K562 (cell line): Measurements from ENCODE around the gene BORCS8. TPM values are rescaled to one million over a fixed set of nuclear protein-coding genes. Genes with fewer than 3 reads are reported as not detected.

Source experiments
- ATAC-seq: fragments of 200-7000 bp; cut with Tn5 transposase; 3 replicates; pipeline ENCODE4 v1.9.1; 2020; ENCODE audit warnings: moderate library complexity
- BruUV-seq: library from RNA; stranded (reverse); fragments of 400-500 nt; replicated peaks from 2 replicates; lab custom pipeline; 2021; lab: Mats Ljungman, UMichigan
- CTCF ChIA-PET: fragments of 300-600 bp; formaldehyde crosslinking; extraction: SDS; loops from one replicate; lab custom pipeline; 2021; ENCODE audit warnings: low intra/inter-chr PET ratio; lab: Yijun Ruan, JAX
- POLR2A ChIA-PET: fragments of 300-600, 350-650 bp; sonication (Branson Sonifier 250); formaldehyde crosslinking; extraction: SDS; loops from one replicate; lab custom pipeline; 2021; ENCODE audit warnings: antibody characterized with exemption, inconsistent platforms; lab: Yijun Ruan, JAX
- DNase-seq, 4 experiments: peaks; one replicate each; pipeline versions ENCODE4 v3.0.0 to v3.0.0-alpha.2; 2011 to 2018; ENCODE audit warnings: low spot score in 3 of 4, mixed read lengths in 3 of 4; ENCODE audit errors: extremely low read depth in 1 of 4
- FAIRE-seq: peaks from 2 replicates; lab custom pipeline; 2011; peaks lifted over from hg19 to GRCh38; lab: Jason Lieb, UNC
- H2AFZ ChIP-seq: 2 replicates; pipeline ENCODE4 v1.6.0; 2011; ENCODE audit warnings: low read depth, low read length, control low read depth, inconsistent platforms
- H3K27ac ChIP-seq: fragments of 200-600 bp; 3 replicates; pipeline ENCODE4 v1.8.0; 2011; ENCODE audit warnings: low read depth, mild to moderate bottlenecking, control low read depth, inconsistent platforms, low read length, moderate library complexity, mixed read lengths; ENCODE audit errors: extremely low read depth
- H3K27me3 ChIP-seq, 2 experiments: fragments of 300-600 bp in 1 of 2; 2 replicates in 1 of 2; 3 replicates in 1 of 2; pipeline versions ENCODE4 v1.6.0 to v1.8.0; 2011; ENCODE audit warnings: inconsistent platforms in 2 of 2, low read length in 2 of 2, mild to moderate bottlenecking in 1 of 2, mixed read lengths in 1 of 2, moderate library complexity in 1 of 2; ENCODE audit not compliant: control insufficient read depth in 2 of 2, insufficient read depth in 2 of 2
- H3K36me3 ChIP-seq: fragments of 300-600 bp; 3 replicates; pipeline ENCODE4 v1.8.0; 2011; ENCODE audit warnings: mild to moderate bottlenecking, low read length, inconsistent platforms; ENCODE audit not compliant: control insufficient read depth, insufficient read depth
- H3K4me1 ChIP-seq, 2 experiments: fragments of 200-600 bp in 1 of 2; replicated peaks in 1 of 2; 2 replicates in 1 of 2; 3 replicates in 1 of 2; pipeline versions ENCODE4 v1.5.1 to v1.8.0; 2011; ENCODE audit warnings: inconsistent platforms in 2 of 2, low read length in 2 of 2, mild to moderate bottlenecking in 1 of 2, mixed read lengths in 1 of 2, moderate library complexity in 1 of 2; ENCODE audit not compliant: control insufficient read depth in 2 of 2, insufficient read depth in 2 of 2
- H3K4me2 ChIP-seq: 2 replicates; pipeline ENCODE4 v1.6.1; 2011; ENCODE audit warnings: low read length, control low read depth, inconsistent platforms, mixed read lengths; ENCODE audit not compliant: insufficient read depth
- H3K4me3 ChIP-seq: fragments of 200-600 bp; sonication (generic), shearing (Covaris generic); 2 replicates; pipeline ENCODE4 v1.5.1; 2016; ENCODE audit warnings: control low read depth, inconsistent platforms
- H3K79me2 ChIP-seq: fragments of 200-600 bp; 3 replicates; pipeline ENCODE4 v1.8.0; 2011; ENCODE audit warnings: low read length, inconsistent platforms; ENCODE audit not compliant: control insufficient read depth, insufficient read depth
- H3K9ac ChIP-seq, 2 experiments: 2 replicates each; pipeline versions ENCODE4 v1.6.0 to v1.6.1; 2011; ENCODE audit warnings: low read depth in 2 of 2, low read length in 2 of 2, control low read depth in 1 of 2, inconsistent platforms in 1 of 2, mild to moderate bottlenecking in 1 of 2, mixed read lengths in 1 of 2; ENCODE audit not compliant: insufficient read depth in 1 of 2
- H3K9me1 ChIP-seq: one replicate; pipeline ENCODE4 v1.6.0; 2011; ENCODE audit warnings: inconsistent platforms, mild to moderate bottlenecking, low read length, moderate library complexity; ENCODE audit not compliant: control insufficient read depth, insufficient read depth
- H3K9me3 ChIP-seq: replicated peaks from 2 replicates; pipeline ENCODE4 v1.5.1; 2011; ENCODE audit warnings: low read depth, low read length, inconsistent platforms; ENCODE audit not compliant: control insufficient read depth, insufficient read depth
- H4K20me1 ChIP-seq: replicated peaks from 2 replicates; pipeline ENCODE4 v1.6.1; 2011; ENCODE audit warnings: low read length, inconsistent platforms, mixed read lengths; ENCODE audit not compliant: control insufficient read depth, insufficient read depth
- HMGXB4 ChIP-seq: sonication (generic); formaldehyde crosslinking; IDR thresholded peaks from 2 replicates; pipeline ENCODE4 v1.8.1; 2023; ENCODE audit warnings: mild to moderate bottlenecking, missing genetic modification reagents
- NR2C2 ChIP-seq, 2 experiments: fragments of 200-800 bp in 1 of 2; sonication (Bioruptor generic) in 1 of 2; sonication (generic) in 1 of 2; formaldehyde crosslinking in 1 of 2; IDR thresholded peaks; 2 replicates each; pipeline versions ENCODE4 v1.6.1 to v1.8.0; 2016 to 2022; ENCODE audit warnings: mild to moderate bottlenecking in 1 of 2, missing compliant biosample characterization in 1 of 2, missing genetic modification characterization in 1 of 2, missing genetic modification reagents in 1 of 2
- PATZ1 ChIP-seq: fragments of 250-450 bp; sonication (Bioruptor Pico); IDR thresholded peaks from 2 replicates; pipeline ENCODE4 v1.5.0; 2020; ENCODE audit warnings: mild to moderate bottlenecking, borderline replicate concordance
- SUPT5H ChIP-seq: fragments of 450-650 bp; IDR thresholded peaks from 2 replicates; pipeline ENCODE4 v1.6.1; 2016
- ZNF253 ChIP-seq: fragments of 250-450 bp; sonication (Bioruptor Pico); conservative IDR thresholded peaks from 2 replicates; pipeline ENCODE4 v1.6.1; 2021; ENCODE audit warnings: mild to moderate bottlenecking
- ZNF263 ChIP-seq: sonication (generic); formaldehyde crosslinking; IDR thresholded peaks from 2 replicates; pipeline ENCODE4 v1.8.0; 2022; ENCODE audit warnings: mild to moderate bottlenecking, missing genetic modification reagents, borderline replicate concordance
- in situ Hi-C: fragments of 300-500 bp; cut with MboI; formaldehyde crosslinking; loops from 4 replicates; pipeline ENCODE4 v1.15.0; 2018; ENCODE audit warnings: inconsistent platforms, mixed read lengths
- intact Hi-C: fragments of 100-400 bp; cut with micrococcal nuclease; formaldehyde crosslinking; loops from 2 replicates; pipeline ENCODE4 v1.14.2; 2022
- polyA plus RNA-seq, 8 experiments: library from polyadenylated mRNA; depleted of rRNA in 4 of 8; stranded (reverse) in 5 of 8; unstranded in 3 of 8; fragments of >200 nt; fragmentation: Nextera tagmentation in 2 of 8; fragmentation: Illumina TruSeq in 1 of 8; extraction: Ambion mirVana in 2 of 8; extraction: Trizol in 1 of 8; gene quantifications; 2 replicates each; pipeline versions ENCODE4 v1.2.1 to v1.2.3, GENCODE V29; 2011 to 2014; ENCODE audit warnings: inconsistent platforms in 1 of 8, missing spikeins in 1 of 8
- total RNA-seq, 7 experiments: library from RNA; depleted of rRNA in 6 of 7; stranded (reverse); fragments of >200 nt in 6 of 7; fragmentation: Illumina TruSeq in 2 of 7; extraction: Trizol in 2 of 7; gene quantifications; 2 replicates each; pipeline versions ENCODE4 v1.2.1 to v1.2.3, GENCODE V29; 2011 to 2021; ENCODE audit warnings: low replicate concordance in 1 of 7
- TF ChIP-seq, protein P1 (sequence below): fragments of 200-800 bp; sonication (Bioruptor generic); IDR thresholded peaks from 2 replicates; pipeline ENCODE4 v1.6.1; 2017; ENCODE audit warnings: missing genetic modification characterization, missing compliant biosample characterization
- TF ChIP-seq, protein P2 (sequence below): fragments of 450-650 bp; IDR thresholded peaks from 2 replicates; pipeline ENCODE4 v1.6.1; 2016

The BORCS8 gene
- total and polyA plus RNA-seq, 9 of the 15 experiments (the other 6 are each of a cell fraction or from before 2014, with no cell fraction given) = 4.6 to 33.6 (median 16.3) TPM

GRCh38 chr19:19240476-19240875 lies 48.5 kb upstream of the BORCS8 start (continued):
- TF ChIP-seq PATZ1 (CRISPR knock-in tag) (no peak), HMGXB4 (no peak), SUPT5H (no peak), ZNF253 (no peak)
- TF ChIP-seq, all 486 proteins: peak for 0

DNA sequence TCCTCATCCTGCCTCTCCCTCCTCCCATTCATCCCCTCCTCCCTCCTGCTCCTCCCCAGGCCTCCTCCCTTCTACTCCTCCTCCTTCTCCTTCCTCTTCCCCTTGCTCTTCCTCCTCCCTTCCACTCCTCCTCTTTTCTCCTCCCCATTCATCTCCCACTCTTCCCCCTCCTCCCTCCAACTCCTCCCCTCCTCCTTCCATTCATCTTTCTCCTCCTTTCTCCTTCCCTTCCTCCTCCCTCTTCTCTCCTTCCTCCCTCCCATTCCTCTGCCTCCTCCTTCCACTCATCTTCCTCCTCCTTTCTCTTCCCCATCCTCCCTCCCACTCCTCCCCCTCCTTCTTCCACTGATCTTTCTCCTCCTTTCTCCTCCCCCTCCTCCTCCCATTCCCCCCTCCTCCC lies 47.7 kb upstream of the BORCS8 start:
- H3K27ac ChIP-seq = no peak overlapping the region
- H3K4me2 ChIP-seq = no peak overlapping the region
- H3K4me1 ChIP-seq = peaks cover 0 to 4% of the 10 kb centered on the region in 2 experiments; a peak in 2 of 5 replicates
- no peak overlapping the region for H3K4me3 ChIP-seq
- no peak overlapping the region for H3K9ac ChIP-seq
- H3K9me1 ChIP-seq = no peaks in the 10 kb centered on the region
- no peaks in the 10 kb centered on the region for H4K20me1 ChIP-seq
- BruUV-seq = no TSS peak
- H3K9me3 ChIP-seq = peaks cover 1% of the 10 kb centered on the region
- in situ Hi-C loops = no loop called here
- POLR2A ChIA-PET = no interaction called here
- no peak for FAIRE-seq
- no peaks in the 10 kb centered on the region for H3K36me3 ChIP-seq
- DNase-seq = no peak
- no peak overlapping the region for H2AFZ ChIP-seq
- H3K79me2 ChIP-seq = no peaks in the 10 kb centered on the region
- ATAC-seq = no peak
- intact Hi-C loops = no loop called here
- CTCF ChIA-PET = no interaction called here
- TF ChIP-seq ZNF263 (CRISPR knock-in tag) (peak; percentile 91), NR2C2 (CRISPR knock-in tag; IDR thresholded peaks at IDR 0.05) (no peak), NR2C2 (tag; IDR thresholded peaks at IDR 0.05) (no peak)
- TF ChIP-seq, protein P1, sequence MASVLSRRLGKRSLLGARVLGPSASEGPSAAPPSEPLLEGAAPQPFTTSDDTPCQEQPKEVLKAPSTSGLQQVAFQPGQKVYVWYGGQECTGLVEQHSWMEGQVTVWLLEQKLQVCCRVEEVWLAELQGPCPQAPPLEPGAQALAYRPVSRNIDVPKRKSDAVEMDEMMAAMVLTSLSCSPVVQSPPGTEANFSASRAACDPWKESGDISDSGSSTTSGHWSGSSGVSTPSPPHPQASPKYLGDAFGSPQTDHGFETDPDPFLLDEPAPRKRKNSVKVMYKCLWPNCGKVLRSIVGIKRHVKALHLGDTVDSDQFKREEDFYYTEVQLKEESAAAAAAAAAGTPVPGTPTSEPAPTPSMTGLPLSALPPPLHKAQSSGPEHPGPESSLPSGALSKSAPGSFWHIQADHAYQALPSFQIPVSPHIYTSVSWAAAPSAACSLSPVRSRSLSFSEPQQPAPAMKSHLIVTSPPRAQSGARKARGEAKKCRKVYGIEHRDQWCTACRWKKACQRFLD (CRISPR knock-in tag) = no peak
- TF ChIP-seq, protein P2, sequence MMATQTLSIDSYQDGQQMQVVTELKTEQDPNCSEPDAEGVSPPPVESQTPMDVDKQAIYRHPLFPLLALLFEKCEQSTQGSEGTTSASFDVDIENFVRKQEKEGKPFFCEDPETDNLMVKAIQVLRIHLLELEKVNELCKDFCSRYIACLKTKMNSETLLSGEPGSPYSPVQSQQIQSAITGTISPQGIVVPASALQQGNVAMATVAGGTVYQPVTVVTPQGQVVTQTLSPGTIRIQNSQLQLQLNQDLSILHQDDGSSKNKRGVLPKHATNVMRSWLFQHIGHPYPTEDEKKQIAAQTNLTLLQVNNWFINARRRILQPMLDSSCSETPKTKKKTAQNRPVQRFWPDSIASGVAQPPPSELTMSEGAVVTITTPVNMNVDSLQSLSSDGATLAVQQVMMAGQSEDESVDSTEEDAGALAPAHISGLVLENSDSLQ = peak; percentile 39; the same call in 1 of the 2 replicates
- H3K27me3 ChIP-seq = peaks cover 6 to 13% of the 10 kb centered on the region in 2 experiments; a peak in 3 of 5 replicates
